GM12891 (cell line): ENCODE results near the gene SHISA8.

Experiments
- PAX5 ChIP-seq: IDR thresholded peaks from 2 replicates; pipeline ENCODE4 v1.6.1; 2011; ENCODE audit warnings: low read length, moderate library complexity, mild to moderate bottlenecking; ENCODE audit not compliant: insufficient read depth, severe bottlenecking
- POLR2A ChIP-seq: IDR thresholded peaks from 2 replicates; pipeline ENCODE4 v1.6.1; 2011; ENCODE audit warnings: low read depth, low read length, control low read depth
- POLR2AphosphoS5 ChIP-seq: IDR thresholded peaks from 2 replicates; pipeline ENCODE4 v1.6.1; 2011; ENCODE audit warnings: low read depth, low read length, control low read depth
- POU2F2 ChIP-seq: IDR thresholded peaks from 2 replicates; pipeline ENCODE4 v1.6.1; 2011; ENCODE audit warnings: low read depth, mild to moderate bottlenecking, control low read depth, low read length, moderate library complexity
- SPI1 ChIP-seq: IDR thresholded peaks from 2 replicates; pipeline ENCODE4 v1.6.1; 2011; ENCODE audit warnings: low read depth, low read length, control low read depth
- TAF1 ChIP-seq: IDR thresholded peaks from 2 replicates; pipeline ENCODE4 v1.6.1; 2011; ENCODE audit warnings: low read depth, low read length, control low read depth

DNA sequence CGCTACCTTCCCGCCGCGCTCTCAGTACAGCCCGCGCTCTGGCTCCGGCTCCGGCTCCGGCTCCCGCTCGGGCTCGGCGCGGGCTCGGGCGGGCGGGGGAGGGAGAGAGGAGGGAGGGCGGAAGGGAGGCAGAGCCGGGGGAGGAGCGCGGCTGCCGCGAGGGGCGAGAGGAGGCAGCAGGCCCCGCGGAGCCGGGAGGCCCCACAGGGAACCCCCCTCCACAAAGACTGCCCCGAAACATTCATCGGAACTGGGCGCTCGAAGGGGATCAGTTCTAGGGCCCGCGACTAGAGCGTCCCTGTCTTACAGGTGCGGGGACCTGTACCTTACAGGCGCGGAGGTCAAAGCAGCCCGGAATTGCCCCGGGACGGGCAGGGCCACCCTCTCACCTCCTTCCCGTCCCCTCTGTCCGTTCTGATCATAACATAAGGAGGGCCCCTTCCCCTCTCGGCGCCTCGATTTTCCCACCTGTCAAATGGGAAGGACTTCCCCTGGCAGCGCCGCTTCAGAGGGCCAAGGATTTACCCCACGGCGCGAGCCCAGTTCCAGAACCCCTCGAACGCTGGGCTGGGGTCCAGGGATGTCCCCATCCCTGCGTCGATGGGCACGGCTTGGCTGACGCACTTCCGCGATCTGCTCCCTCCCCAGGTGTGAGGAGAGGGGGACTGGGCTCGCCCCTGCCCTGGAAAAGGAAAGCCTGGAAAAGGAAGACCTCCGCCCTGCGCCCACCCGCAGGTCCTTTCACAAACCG lies at the start of gene SHISA8:
- TF ChIP-seq POLR2A (no peak), SPI1 (no peak), POU2F2 (no peak), POLR2AphosphoS5 (no peak), TAF1 (no peak), PAX5 (no peak)
